Measurements from ENCODE around the gene OXER1.

GRCh38 chr2:42755191-42755880, 8.6 kb downstream of the OXER1 start:
- TF ChIP-seq, protein P1, sequence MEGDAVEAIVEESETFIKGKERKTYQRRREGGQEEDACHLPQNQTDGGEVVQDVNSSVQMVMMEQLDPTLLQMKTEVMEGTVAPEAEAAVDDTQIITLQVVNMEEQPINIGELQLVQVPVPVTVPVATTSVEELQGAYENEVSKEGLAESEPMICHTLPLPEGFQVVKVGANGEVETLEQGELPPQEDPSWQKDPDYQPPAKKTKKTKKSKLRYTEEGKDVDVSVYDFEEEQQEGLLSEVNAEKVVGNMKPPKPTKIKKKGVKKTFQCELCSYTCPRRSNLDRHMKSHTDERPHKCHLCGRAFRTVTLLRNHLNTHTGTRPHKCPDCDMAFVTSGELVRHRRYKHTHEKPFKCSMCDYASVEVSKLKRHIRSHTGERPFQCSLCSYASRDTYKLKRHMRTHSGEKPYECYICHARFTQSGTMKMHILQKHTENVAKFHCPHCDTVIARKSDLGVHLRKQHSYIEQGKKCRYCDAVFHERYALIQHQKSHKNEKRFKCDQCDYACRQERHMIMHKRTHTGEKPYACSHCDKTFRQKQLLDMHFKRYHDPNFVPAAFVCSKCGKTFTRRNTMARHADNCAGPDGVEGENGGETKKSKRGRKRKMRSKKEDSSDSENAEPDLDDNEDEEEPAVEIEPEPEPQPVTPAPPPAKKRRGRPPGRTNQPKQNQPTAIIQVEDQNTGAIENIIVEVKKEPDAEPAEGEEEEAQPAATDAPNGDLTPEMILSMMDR (conservative IDR thresholded peaks at IDR 0.05 in 1 of 2, IDR thresholded peaks at IDR 0.05 in 1 of 2; ENCODE audit: extremely low read depth in 1 of 2, insufficient read depth in 1 of 2, low read depth in 1 of 2, low read length in 2 of 2), result no peak
- no peak for TF ChIP-seq EZH2 (IDR thresholded peaks at IDR 0.05; ENCODE audit: borderline replicate concordance, low read length)

All from mammary epithelial cell (primary cell).